ENCODE results near the gene IL21R.

IL21R gene

GRCh38 chr16:27492588-27492979 lies 90.6 kb downstream of the IL21R start:
- DNase-seq: no peak

DNA sequence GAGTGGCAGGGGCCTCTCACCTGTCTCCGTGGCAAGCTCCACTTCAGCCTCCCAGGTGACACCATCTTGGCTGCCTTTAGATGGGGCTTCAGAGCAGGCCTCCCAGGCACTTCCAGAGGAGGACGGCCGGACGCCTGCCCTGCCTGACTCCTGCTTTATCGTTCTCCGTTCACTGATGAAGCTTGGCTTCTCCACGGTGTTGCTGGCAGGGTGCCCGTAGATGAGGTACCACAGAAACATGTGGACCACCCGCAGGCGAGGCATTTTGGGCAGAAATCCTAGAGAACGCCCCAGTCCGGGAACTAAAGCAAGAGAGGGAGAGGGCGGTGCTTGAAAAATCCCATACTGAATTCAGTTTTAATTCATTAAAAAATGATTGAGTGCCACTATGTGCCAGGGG lies 93.2 kb downstream of the IL21R start:
- DNase-seq: no peak

DNA sequence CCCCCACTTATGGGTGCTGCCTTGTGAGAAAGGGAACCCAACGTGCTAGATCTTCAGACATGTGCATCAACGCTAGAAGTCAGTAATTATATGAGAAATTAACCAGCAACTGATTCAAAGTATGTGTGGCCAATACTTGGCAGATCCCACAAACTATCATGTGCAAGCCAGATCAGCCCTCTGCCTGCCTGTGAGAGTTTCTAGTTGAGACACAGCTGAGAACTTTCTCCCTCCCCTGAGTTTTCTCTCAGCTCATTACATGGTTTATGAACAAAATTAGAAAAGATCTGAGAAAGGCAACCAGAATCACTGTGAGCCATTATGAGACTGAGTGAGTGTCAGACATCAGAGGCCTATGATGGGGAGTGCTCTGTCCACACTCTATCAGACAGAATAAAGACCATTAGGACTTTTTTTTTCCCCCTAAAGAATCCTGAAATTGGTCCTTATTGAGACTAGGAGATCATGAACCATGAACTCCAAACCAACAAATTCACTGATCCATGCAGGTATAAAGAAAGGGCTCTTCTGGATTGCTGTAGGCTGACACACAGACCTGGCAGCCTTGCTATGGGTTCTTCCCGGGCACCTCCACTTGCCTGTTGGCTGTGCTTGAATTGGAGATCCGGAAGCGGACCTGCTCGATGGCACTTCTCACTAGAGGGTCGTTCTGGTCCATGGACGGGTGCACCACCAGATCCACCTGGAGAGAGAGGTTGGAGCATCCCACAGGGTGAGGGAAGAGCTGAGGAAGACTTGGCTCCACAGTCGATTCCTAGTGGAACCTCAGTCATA lies 96.3 kb downstream of the IL21R start:
- DNase-seq: no peak

GRCh38 chr16:27498916-27499658 lies 97.1 kb downstream of the IL21R start:
- DNase-seq: no peak

GRCh38 chr16:27499659-27500055 lies 97.7 kb downstream of the IL21R start:
- DNase-seq: no peak

DNA sequence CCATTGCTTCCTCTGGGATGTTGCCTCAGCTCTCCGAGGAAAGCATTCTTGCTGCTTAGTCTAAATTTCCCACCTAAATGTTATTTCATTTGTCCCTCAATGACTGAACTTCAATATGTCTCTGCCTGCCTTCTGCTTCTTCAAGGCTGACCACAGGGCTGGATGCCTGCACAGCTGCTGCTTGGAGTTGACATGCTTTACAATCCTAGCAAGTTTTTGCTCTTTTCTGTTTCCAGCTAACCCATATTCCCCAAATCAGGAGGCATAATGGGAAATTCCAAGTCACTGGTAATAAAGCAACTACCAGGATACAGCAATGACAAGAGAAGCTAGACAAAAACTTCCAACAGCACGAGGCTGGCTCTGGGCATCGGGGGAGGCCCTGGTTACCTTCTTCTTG lies 98.8 kb downstream of the IL21R start:
- DNase-seq: no peak
